GM18499 (cell line): ENCODE results near the gene HIGD1A.

ENCODE experiments used
- ATAC-seq: cut with Tn5 transposase; IDR thresholded peaks from one replicate; pipeline ENCODE4 v1.9.1; 2021; ENCODE audit warnings: moderate number of reproducible peaks; ENCODE audit not compliant: insufficient read depth, unreplicated experiment

HIGD1A gene

DNA sequence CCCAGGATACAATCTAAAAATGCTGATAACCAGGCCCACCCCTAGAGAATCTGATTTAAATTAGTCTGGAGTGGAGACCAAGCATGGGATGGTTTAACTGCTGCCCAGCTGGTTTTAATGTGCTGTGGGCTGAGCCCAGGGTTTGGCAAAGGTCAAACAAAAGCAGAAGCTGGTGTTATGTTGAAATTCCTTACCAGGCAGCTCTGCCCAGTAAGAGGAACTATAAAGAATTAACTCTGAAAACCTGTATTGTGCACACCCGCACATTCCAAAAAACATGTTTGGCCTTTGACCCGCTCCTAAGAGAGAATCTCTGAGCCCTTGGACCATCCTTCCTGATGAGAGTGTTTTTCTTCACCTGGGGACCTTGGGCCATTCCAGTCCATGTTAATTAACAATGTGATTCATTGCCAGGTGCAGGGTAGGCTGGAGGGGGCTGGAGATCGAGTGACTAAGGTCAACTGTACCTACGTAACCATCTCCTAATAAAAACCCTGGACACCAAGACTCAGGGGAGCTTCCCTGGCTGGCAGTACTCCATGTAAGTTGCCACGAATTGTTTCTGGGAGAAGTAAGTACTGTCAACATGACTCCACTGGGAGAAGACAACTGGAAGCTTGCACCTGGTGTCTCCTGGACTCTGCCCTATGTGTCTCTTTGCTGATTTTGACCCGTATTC lies 42.1 kb downstream of the HIGD1A start:
- ATAC-seq = no peak

DNA sequence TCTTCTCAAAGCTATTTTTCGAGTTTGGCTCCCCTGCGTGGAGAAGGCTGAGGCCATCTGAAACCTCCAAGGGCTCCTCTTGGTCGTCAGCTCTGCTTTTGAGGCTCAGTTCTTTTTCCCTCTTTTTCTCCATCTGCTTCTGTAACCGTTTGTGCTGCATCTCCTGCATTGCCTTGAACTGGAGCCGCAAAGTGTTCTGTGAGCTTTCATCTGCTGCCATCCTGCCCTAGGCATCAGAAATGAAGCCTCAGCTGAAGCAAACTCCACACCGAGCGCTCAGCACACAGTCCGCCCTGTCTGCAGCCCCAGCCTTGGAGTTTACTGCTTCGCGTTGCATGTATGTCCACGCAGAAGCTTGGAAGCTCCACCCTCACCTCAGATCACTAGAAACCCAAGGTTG lies 46.2 kb downstream of the HIGD1A start:
- ATAC-seq = no peak

DNA sequence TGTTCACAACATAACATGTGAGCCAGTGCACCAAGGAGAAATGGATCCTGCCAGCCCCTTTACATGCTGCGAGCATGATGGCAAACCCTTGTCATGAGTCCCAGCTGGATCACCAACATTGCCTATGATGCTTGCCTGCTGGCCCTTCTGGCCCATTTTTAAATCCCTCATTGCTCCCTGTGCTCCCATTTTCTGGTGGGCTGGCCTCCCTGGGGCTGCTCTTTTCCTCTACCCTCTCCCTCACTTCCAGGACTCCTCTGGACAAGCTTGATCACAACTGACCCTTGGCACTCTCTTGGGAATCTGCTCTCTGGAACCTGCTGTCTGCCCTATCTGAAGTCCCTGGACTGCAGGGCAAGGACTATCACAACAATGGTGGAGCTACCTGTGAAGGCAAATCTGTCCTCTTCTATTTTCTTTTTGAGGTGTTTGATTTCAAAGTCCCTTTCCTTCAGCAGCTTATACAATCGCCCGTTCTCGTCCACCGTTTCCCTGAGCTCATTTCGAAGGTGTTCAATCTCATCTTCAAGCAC lies 47.5 kb downstream of the HIGD1A start:
- ATAC-seq = no peak

DNA sequence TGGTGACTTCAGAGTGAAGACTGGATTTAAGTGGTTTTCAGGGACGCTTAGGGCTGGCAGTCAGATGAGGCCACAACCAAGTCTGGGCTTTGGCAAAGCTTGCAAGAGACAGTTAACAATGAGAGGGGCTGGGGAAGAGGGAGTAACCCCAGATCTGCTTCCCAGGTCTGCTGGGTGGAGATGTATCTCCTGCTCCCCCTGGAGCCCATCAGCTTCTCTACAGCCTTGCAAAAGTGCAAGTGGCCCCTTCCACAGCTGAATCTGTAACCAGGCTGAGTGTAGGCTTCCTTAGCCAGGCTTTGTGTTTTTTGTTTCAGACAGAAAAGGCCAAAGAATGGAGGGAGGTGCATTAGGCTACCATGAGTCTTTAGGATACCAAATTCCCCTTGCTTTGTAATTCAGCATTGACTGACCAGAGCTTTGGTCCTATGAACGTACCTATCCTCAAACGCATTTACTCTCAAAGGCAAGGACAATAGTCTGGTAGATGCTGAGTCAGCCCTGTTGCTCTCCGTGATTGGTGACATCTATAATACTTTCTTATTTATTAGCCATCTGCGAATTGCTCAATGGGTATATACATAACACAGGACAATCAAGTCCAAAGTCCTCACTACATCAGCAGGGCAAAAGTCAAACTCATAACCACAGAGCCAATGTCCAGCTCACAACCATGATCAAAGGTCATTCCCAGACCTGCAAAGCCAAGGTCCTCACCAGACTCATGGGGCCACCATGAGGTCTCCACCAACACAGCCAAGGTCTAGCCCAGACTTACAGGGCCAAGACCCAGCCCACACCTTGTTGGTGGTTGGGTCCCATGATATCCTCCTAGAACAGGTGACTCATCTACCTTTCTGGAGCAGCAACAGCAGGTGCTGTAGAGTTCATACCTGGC lies 48.4 kb downstream of the HIGD1A start:
- no peak for ATAC-seq

DNA sequence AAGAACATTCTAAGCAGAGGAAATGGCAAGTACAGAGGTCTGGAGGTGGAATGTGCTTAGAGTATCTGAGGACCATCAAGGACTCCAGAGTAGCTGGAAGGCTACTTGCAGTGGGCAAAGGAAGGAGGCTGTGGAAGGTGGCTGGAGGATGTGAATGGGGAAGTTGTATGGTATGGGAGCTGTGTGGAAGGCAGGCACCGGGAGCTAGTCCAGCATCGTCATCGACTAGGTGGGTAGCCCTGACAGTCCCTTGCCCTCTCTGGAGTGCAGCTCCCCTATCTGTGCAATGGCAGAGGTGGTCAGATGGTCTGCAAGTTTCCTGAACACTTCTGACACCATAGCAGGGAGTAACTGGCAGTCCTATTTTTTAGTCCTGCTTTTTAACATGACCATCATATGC lies 50.5 kb downstream of the HIGD1A start:
- ATAC-seq = no peak

DNA sequence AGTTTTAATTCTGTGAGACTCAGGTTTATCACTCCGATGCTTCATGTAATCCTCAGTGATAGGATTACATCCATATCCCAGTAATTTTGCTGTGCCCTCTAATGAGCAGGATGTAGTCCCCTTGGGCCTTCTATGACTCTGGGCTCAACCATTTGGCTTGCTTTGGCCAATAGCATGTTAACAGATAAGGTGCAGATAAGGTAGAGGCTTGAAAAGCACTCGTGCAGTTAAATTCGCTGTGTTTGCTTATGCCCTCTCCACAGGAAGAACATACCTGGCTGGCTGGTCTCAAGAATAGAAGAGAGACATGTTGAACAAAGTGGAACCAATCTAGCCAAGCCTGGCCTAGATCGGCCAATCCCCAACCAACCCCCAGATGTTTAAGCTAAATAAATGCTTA lies 51.3 kb downstream of the HIGD1A start:
- no peak for ATAC-seq

DNA sequence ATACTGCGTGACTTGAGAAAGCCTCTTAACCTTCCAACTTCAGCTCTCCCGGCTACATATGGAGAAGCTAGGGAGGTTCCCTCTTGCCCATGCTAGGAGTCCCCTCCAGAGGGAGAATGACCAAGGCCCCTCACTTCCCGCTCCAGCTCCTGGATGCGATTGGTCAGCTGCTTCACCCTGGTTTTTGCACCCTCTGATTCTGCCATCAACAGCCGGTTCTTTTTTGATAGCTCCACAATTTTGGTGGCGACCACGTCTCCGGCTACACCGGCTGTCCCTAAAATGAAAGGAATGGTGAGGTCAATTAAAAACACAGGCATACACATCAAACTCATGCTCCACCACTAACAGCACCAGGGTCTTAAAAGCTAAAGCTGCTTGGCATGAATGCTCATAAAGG lies 51.8 kb downstream of the HIGD1A start:
- ATAC-seq = no peak

DNA sequence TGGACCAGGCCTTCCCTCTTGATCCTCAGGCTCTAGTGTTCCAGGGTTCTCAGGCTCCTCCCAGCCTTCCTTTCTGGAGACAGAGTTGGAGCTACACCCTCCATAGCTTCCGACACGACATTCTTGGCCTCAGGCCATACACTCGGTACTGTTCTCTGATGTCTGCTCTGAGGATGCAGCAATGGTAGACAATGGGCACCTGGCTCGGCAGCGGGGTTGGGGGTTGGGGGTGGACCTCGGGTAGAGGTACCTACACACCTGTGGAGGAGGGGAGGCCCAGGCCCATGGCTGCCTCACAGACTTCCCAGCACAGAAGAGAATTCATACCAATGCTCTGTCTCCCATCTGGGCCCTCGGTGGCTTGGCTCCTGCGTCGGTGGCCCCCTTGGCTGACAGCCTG lies 52.7 kb downstream of the HIGD1A start:
- no peak for ATAC-seq

DNA sequence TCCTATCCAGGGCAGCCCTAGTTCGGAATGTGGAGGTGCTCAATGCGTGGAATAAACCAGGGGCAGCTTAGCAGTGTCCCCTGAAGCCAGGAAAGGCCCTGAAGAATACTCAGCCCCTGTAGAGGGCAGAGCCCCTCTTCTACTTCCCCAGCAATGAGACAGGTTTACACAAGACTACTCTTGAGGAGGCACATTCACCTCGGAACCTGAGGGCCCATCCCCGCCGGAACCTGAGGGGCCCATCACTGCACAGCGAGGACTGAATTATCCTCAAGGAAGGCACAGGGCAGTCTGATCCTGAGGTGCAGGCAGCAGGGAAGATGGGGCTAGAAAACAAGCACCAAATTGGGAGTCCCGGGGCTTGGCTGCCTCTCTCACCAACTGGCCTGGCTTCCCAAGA lies 53.5 kb downstream of the HIGD1A start:
- ATAC-seq = no peak

DNA sequence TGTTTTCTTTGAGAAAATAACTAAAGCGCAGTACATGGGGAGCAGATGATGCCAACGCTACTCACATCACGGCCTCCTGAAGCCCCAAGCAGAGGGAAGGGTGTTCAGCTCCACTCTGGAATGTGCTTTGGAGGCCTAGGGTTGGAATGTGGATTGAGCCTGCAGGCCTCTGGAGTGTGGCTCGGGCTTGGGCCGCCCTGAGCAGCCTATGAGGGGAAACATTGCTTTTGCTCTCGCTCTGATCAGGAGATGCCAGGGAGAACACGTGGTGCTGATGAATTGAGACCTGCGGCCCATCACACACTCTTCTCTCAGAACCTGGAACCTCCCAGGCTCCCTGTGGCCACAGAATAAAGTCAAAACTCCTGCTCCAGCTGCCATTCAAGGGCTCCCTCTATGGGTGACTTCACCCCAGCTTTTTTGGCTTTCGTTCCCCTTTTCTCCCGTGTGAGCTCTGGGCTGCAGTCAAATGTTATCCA lies 54.5 kb downstream of the HIGD1A start:
- ATAC-seq = no peak

DNA sequence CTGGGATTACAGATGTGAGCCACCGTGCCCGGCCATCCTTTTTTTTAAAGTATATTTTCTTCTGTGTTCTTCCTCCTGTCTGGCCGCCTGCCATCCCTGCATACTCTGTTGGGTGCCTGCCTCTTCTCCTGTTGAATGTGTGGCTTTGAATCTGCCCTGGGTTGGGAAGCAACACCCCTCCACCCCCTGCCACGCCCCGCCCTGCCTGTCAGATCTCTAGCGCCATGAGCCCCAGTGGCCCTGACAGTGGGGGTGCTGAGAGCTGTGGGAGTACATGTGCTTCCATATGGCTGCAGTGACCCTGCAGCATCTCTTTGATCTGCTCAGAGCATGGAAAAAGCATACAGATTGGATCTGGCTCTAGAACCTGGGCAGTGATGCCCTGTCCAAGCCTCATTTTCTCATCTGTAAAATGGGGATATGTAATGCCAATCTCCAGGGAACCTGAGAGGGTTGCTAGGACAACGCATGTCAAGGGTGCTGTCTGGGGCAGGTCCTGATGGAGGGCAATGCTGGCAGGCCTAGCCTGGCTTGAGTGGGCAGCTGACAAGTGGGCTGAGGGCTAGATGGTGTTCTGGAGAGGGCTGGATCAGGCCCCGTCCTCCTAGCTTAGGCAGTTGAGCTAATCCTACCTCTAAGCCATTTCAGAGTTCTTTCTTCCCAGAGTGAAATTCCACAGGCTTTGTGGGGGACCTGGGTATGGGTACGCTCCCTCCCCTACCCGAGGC lies 55.1 kb downstream of the HIGD1A start:
- no peak for ATAC-seq

DNA sequence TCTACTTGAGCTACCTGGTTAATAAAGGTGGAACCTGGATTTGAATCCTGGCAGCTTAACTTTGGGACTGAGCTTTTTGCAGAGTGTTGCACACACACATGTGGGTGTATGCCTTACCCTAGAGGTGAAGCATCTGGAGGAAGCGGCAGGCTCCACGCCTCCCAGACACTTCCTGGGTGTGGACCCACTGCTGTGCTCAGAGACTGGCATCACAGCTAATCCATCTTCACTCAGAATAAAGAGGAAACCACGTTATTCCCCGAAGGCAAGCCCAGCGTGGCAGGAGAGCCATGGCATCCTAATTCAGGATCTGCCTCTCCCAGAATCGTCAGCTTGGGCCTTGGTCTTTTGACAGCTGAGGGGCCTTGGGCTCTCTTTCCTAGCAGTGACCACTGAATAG lies 56.7 kb downstream of the HIGD1A start:
- no peak for ATAC-seq

DNA sequence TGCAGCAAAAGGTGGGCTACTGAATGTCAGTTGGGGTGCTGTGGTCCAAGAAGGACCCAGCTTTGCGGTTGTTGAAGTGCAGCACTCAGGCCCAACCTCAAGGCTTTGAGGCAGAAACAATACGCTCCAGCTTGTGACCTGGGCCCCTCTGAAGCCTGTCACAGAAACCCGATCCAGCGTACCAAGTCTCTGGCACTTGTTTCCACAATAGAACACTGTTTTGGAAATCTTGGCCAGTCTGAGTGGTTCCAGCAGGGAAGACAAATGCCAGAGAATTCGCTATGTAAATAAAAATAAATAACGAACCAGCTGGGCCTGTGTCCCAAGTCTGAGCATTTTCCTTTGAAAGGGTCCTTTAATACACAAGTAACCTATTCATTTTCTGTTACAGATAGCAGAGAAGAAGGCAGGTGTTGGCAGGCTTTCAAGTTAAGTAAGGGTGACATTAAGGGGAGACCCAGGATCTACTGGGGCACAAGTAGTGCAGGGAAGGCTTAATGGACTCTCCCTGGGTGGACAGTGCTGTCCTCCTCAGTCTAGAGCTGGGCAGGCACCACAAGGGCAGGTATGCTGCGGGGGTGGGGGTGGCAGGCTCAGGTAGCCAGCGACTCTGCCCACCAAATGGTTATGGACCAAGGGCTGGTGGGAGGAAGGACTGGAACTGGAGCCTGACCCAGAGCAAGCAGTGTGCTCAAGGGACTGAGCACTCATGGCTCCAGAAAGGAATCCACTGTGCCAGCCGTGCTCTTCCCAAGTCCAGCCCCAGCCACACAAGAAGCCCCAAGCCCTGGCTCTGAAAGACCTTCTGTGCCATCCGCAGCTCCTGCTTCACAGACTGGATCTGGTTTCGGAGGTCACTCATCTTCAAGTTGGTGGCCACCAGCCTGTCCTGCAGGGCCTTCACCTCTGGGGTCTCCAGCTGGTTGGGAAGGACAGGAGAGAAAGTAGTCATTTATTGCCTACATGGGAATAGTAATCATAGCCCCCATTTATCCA lies 57.5 kb downstream of the HIGD1A start:
- no peak for ATAC-seq

DNA sequence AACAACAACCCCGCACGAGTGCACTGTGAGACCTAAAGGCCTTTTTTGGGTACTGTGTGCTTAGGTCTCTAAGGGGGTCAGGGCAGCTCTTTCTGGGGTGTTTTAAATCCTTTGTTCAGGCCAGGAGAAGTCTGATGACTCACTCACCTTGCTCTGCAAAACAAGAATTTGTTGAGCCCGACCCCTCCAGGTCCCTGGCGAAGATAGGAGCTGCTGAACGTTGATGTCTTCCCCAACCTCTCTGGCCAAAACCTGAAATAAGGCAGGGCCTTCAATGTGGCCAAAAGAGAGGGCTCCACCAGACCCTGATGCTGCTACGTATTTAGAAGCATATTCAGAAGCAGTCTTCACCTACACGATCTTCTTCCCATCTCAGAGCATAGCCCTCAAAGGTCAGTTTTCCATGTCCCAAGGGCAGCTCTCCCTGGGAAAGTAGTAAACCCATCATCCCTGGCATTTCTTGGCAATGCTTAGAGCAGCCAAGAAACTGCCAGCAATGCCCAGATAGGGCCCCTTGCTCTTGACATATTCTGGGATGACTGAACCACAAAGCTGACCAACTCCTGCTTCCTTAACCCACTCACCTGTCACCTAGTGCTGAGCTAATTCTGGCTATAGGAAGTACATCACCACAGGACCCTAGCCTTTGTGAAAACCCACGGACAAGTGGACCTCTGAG lies 58.4 kb downstream of the HIGD1A start:
- ATAC-seq = no peak

DNA sequence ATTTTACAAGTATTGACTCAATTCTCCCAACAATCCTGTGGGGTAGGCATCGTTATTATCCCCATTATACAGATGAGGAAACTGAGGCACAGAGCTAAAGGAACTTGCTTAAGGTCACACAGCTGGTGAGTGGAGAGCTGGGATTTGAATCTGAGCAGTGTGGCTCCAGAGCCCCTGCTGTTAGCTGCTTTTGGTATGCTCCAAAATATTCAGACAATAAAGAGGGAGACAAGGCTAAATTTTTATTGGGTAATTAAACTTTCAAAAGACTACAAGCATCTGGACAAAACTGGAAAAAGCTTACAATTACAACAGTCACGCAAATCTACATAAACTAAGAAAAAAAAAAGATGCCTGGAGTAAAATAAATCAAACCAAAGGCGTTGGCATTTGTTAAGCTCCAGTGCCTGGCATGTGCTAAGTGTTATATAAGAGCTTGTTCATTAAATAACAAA lies 59.0 kb downstream of the HIGD1A start:
- ATAC-seq = no peak

DNA sequence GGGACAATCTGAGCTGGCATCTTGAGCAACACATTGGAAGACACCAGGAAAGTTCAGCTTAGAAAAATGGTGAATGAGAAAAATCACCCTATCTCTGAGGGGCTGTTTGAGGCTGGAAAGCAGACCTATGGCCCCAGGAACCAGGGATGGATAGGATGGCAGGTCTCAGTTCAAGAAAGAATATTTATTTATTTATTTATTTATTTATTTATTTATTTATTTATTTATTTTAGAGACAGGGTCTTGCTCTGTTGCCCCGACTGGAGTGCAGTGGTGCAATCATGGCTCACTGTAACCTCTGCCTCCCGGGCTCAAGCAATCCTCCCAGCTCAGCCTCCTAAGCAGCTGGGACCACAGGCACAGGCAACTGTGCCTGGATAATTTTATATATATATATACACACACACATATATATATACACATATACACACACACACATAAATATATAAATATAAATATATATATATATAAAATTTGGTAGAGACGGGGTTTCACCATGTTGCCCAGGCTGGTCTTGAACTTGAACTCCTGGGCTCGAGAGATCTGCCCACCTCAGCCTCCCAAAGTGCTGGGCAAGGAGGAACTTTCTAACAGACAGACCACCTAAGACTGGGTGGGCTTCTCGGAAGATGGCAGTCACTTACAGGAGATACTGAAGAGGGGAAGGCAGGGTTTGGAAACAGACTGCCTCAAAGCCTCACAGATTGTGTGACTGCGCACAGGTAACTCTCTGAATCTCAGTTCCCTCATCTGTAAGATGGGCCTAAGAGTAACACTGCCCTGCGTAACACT lies 60.9 kb downstream of the HIGD1A start:
- ATAC-seq = no peak

DNA sequence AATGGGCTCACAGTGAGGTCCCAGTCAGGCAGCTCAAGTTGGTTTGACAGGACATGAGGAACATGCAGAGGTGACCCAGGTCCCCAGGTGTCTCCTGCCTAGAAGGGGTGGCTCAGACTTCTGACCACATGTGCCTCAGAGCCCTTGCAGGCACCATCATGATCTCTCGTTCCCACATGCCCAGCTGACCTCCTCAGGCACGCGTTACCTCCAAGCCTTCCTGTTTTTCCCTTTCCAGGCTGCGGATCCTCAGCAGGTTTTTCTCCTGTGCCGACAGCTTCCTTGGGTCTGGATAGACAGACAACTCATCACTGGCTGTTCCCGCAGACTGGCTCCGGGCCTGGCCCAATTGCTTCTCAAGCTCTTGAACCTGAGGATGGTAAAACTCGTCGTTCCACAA lies 61.6 kb downstream of the HIGD1A start:
- ATAC-seq = no peak

DNA sequence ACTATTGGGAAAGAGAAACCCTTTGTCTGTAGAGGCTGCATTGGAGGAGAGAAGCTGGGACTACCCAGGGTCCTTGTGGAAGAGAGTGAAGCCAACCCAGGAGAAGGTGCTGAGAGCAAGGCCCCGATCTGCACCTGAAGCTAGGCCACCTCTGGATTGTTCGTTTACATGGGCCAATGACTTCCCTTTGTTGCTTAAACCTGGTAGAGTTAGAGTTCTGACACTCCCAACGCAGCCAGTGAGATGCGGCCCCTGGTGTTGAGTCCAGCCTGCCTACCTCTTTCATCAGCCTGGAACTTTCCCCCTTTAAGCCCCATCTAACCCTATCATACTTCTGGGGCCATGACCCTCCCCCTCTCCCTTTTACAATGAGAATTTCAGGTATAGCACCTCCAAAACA lies 62.0 kb downstream of the HIGD1A start:
- ATAC-seq = no peak
